GM20000 (cell line): ENCODE measurements around the gene PYM1.

Experiments used
- DNase-seq: peaks from one replicate; pipeline ENCODE4 v3.0.0; 2012; ENCODE audit warnings: low spot score
- TF ChIP-seq, protein P1 (sequence below): IDR thresholded peaks from 2 replicates; pipeline ENCODE4 v1.5.1; 2012; ENCODE audit warnings: mild to moderate bottlenecking, control low read depth; ENCODE audit errors: extremely low read depth, missing control alignments

PYM1 gene

DNA sequence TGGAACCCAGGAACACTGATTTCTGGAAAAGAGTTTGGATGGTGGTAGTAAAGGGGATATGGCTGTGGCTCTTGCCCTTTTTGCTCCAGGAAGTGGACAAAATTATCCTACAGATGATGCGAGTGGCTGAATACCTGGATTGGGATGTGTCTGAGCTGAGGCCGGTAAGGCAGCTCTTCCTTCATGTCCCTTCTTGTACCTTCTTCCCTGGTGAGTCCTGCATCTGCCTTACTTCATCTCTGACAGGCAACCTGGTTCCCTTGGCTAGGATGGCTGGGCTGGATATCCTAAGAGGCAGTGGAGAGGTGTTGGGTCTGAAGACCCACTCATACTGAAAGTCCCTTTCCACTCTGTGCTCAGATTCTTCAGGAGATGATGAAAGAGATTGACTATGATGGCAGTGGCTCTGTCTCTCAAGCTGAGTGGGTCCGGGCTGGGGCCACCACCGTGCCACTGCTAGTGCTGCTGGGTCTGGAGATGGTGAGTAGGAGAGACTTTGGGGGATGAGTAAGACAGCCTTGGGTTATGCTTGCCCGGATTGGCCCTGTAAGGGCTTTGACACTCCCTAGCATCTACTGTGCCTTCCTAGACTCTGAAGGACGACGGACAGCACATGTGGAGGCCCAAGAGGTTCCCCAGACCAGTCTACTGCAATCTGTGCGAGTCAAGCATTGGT lies 11.3 kb upstream of the PYM1 start:
- no peak for DNase-seq
- TF ChIP-seq, protein P1, sequence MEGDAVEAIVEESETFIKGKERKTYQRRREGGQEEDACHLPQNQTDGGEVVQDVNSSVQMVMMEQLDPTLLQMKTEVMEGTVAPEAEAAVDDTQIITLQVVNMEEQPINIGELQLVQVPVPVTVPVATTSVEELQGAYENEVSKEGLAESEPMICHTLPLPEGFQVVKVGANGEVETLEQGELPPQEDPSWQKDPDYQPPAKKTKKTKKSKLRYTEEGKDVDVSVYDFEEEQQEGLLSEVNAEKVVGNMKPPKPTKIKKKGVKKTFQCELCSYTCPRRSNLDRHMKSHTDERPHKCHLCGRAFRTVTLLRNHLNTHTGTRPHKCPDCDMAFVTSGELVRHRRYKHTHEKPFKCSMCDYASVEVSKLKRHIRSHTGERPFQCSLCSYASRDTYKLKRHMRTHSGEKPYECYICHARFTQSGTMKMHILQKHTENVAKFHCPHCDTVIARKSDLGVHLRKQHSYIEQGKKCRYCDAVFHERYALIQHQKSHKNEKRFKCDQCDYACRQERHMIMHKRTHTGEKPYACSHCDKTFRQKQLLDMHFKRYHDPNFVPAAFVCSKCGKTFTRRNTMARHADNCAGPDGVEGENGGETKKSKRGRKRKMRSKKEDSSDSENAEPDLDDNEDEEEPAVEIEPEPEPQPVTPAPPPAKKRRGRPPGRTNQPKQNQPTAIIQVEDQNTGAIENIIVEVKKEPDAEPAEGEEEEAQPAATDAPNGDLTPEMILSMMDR: no peak

DNA sequence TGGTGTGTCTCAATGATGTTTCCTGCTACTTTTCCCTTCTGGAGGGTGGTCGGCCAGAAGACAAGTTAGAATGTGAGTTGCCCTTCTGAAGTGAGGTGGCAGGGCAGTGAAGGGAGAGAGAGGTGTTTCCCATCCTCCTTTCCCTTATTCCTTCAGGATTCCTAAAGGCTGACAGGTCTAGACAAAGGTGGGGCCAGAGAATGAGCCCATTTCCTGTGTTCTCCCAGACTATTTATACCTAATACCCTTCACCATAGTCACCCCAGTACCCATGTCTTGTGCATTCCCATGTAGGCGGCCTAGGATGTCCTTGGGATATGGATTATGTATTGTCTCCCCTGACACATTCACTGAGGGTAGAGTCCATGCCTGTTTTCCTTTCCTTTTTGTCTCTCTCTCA lies 10.3 kb upstream of the PYM1 start:
- DNase-seq: no peak
- TF ChIP-seq, protein P1: no peak

DNA sequence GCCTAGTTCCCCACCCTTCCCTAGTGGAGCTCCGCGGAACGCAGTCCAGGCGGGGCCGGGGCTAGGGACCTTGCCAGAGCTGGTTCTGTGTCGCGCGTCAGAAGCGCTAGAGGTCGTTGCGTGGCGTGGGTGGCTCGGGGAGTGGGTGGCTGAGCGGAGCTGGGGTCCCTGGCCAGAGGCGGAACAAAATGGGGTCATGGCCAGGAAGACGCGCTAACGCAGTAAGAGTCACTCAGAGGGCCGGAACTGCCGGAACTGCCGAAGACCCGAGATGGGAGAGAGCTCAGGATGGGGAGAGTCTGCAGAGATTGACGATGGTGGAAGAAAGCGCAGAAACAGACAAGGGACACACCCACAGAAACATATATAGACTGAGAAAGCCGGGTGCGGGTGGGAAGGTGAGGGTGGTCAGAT lies 8.1 kb upstream of the PYM1 start:
- TF ChIP-seq, protein P1: no peak
- no peak for DNase-seq

DNA sequence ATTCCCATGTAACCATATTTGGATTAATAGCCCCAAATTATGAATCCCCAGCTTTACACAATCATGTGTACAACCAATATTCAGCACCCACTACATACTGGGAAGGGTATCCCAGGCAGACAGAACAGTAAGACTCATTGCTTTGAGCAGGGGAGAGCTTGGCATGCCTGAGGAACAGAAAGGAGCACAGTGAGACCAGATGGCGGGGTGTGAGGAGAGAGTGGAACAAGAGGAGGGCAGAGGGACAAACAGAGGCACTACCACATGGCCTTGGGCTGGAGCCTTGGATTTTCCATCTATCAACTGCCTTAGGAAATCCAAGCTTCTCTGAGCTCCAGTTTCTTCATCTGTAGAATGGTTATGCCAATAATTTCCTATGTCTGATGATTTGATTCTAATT lies 7.1 kb upstream of the PYM1 start:
- TF ChIP-seq, protein P1: no peak
- no peak for DNase-seq

DNA sequence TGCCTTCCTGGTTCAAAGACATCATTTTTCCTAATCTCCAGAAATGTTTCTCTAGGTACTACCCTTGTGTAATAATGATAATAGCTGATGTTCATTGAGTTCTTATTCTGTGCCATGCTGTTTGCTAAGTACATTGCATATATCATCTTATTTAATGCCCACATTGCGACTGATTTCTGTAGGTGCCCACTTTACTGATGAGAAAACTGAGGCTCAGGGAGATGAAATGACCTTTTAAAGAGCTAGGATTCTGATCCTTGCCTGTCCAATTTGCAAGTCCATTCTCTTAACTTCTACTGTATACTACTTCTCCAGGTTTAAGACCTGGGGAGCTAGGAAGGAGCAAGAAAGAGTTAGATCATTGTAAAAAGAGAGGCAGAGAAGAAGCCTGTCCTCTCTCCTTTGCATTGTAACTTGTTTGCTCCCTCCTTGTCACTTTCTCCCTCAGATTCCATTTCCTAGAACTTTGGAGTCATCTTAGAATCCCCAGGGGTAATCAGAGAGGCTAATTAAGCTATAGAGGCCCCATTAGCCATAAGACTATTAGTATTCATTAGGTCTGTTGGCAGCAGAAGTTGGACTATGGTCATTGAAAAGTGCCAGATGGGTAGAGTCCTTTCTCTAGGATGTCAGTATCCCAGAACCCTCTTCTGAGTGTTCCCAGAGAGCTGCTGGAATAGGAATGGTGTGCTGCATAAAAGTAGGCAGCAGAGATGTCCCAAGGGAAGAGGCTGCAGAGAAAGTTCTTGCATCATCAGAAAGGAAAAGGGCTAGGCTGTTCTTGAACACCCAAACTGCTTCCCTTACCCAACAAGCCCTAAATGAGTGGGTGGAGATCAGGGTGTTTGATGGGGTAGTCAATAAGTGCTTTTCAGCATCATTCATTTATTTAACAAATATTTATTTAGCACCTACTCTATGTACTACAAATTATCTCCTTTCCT lies 6.4 kb upstream of the PYM1 start:
- TF ChIP-seq, protein P1: no peak
- DNase-seq: no peak

DNA sequence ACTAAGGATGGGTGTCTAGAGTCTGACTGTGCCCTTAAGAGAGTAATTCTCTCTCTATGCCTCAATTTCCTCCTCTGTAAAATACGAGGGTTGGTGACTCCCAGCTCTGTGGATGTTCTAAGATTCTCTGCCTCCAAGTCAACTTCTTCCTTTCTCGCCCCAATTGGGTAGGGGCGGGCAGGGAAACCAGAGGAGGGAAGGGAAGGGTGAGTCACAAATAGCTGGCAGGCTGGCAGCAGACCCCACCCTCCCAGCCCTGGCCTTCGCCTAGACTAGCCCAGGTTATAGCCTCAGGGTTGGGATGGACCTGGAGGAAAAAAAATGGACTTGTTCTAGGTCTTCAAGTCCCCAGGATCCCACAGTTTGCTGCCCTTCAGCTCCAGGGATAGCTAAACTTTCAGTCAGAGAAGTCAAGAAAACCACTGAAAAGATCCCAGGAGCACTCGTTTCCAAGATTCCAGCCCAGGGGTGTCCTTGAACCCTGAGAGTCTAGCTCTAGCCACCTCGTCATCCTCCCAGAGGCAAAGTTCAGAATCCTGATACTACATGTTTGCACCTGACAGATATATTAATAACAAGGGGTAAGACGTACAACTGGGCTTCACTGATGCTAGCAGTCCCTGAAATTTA lies 5.6 kb upstream of the PYM1 start:
- no peak for DNase-seq

DNA sequence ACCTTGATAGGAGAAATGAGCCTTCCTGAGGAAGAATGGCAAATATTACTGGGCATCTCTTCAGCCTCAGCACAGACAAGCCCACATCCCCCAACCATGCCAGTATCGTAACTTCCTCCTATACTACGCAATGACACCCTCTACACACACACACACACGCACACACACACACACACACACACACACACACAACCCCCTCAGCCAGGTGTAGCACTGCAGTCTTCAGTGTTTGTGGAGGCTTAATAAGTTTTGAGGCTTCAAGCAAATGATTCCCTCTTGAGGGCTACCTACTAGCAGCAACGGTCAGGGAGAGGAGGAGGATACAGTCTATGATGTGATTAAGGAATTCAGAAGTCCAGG lies 4.8 kb upstream of the PYM1 start:
- DNase-seq: peak; percentile 61
- TF ChIP-seq, protein P1: no peak

More for the DNA sequence above, 5.6 kb upstream of the PYM1 start:
- TF ChIP-seq, protein P1: no peak
